HG02943 (cell line): ENCODE data around the gene AKAP4.

Experiments used
- ATAC-seq: cut with Tn5 transposase; IDR thresholded peaks from one replicate; pipeline ENCODE4 v1.9.1; 2021; ENCODE audit warnings: mild to moderate bottlenecking, low read depth, moderate library complexity; ENCODE audit not compliant: unreplicated experiment

AKAP4 gene

GRCh38 chrX:50200907-50201306 lies at the start of gene AKAP4:
AKAP4 (minus strand) TSS chrX:50201007; CDS start chrX:50200889, 118 bp downstream.
- ATAC-seq: no peak

GRCh38 chrX:50211510-50211909 lies 10.7 kb upstream of the AKAP4 start:
- no peak for ATAC-seq

DNA sequence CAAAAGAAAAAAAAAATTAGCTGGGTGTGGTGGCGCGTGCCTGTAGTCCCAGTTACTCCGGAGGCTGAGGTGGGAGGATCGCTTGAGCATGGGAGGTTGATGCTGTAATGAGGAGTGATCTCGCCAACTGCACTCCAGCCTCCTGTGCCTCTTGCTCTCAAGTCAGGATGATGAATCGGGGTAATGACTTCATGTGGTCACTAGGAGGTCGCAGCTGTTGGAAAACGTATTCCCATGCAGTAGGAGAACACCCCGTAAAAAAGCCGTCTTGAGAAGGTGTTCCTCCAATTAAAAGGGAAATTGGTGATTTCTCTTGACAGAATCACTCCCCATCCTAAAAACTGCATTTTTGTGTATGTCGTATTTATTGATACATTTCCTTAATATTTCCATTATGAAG lies 5.9 kb upstream of the AKAP4 start:
- no peak for ATAC-seq

DNA sequence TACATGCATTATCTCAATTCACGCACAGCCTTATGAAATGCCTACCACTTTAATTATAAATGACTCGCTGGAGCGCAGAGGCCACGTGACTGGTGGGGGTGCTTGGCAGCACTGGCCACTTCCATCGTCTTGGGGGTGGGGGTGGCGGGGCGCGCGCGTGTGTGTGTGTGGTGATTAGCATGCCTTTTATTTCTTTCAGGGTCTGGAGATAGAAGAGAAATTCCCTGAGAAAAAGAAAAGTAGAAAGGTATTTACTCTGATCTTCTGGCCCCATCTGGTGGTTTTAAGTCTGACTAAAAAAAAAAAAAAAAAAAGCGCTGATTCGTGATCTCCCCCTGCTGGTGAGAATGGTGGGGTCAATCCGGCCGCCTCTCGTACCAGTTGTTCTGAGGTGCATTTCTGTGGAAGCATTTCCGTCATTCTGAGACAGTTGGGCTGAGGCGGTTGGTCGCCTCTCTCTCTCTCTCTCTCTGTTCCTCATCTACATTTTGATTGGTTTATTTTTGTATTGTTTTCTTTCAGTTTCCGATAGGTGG lies 3.6 kb upstream of the AKAP4 start, which contains the start of gene CCNB3:
Gene CCNB3 (plus strand): TSS at position 402 of the 536 bp plus-strand sequence. CDS start 80,399 bp downstream, outside the sequence.
- peak; percentile 98 for ATAC-seq

DNA sequence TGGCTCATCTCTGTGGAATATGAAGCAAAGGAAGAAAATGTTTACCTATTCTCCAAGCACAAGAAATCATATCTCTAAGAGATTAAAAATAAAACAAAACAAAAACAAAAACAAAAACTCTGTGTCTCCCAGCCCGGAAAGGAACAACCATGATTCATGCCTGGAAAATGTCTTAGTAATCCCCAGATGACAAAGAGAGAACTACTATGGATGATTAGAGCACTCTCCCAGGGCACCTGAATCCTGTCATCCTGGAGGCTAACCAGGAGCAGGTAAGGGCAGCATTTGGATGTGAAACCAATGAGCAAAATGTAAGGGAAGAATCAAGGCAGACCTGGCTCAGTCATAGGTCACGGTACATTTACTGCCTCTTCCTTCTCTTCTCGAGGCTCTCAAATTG lies 1.7 kb upstream of the AKAP4 start:
- ATAC-seq: no peak

DNA sequence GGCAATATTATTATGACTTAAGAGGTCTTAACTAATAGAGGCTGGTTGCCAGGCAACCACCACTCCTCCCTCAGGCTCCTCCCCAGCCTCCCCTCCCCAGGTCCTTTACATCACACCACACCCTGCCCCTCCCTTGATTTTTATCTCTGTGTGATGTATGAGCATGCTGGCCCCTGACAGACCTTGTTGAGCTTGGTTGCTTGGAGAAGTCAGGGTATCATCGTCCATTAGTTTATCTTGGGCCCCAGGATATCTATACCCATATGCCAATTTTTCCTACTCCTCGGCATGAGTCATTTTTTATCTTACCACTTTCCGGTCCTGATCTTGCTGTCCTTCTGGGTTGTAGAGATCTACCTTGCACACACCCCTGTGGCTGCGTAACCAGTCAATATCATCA lies 2.5 kb downstream of the AKAP4 start:
- ATAC-seq: no peak

GRCh38 chrX:50188859-50189600 lies 11.8 kb downstream of the AKAP4 start:
- no peak for ATAC-seq

GRCh38 chrX:50183891-50184290 lies 16.9 kb downstream of the AKAP4 start:
- ATAC-seq: no peak

GRCh38 chrX:50180073-50180940 lies 20.5 kb downstream of the AKAP4 start:
- ATAC-seq: no peak

DNA sequence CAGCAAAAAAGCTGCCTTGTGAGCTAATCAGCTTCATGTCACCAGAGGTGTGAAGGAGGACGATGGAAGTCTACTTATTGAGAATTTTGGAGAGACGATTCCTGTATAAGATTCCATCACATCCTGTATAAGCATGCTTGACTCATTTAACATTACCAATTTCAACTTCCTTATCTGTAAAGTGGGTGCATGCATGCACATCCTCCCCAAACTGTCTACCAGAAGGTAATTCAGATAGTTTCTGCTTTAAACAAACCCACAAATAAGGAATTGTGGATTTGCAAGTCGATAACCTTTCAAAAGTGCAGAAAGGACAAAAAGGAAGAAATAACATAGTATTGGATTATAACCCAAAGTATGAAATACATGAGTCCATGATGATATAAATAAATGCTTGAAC lies 31.1 kb downstream of the AKAP4 start:
- no peak for ATAC-seq

DNA sequence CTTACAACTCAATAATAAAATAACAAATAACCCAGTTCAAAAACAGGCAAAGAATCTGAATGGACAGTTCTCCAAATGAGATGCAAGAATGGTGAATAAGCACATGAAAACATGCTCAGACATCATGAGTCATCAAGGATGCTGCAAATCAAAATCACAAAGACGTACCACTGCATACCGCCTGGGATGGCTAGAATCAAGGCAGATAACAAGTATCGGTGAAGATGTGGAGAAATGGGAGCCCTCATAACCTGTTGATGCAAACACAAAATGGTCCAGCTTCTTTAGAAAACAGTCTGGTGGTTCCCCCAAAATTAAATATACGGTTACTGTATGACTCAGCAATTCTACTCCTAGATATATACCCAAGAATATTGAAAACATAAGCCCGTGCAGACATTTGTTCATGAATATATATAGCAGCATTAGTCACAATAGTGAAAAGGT lies 32.5 kb downstream of the AKAP4 start:
- ATAC-seq: no peak

DNA sequence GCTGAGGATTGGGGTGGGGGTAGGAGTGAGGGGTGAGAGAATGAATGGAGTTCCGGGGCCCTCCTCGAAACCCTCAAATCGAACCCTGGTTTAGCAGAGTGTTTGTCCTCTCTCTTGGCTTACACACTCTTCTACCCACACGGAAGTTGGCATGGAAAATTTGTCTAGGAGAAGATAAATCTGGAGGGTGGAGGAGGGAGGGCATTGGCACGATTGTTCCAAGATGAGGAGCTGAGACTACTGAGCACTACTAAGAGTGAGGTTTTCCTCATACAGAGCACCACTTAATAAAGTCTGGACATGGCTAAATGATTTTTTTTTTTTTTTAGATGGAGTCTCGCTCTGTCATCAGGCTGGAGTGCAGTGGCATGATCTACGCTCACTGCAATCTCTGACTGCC lies 33.4 kb downstream of the AKAP4 start:
- no peak for ATAC-seq

DNA sequence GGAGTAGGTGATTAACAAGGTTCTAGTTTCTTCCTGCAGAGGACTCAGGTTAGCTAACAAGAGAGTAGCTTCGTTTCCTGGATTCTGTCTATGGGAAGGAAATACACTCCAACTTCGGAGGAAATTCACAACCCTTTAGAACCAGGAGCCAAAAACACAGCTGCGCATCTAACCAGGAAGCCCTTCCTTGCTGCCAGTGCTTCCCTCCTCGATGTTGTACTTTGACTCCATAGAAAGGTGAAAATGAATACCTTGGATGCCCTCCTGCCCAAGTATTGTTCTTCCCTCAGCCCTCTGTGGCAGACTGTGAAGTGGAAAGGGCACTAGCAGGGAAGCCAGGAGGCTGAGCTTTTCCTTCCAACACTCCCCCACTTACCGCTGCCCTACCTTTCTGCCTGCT lies 35.1 kb downstream of the AKAP4 start:
- no peak for ATAC-seq

DNA sequence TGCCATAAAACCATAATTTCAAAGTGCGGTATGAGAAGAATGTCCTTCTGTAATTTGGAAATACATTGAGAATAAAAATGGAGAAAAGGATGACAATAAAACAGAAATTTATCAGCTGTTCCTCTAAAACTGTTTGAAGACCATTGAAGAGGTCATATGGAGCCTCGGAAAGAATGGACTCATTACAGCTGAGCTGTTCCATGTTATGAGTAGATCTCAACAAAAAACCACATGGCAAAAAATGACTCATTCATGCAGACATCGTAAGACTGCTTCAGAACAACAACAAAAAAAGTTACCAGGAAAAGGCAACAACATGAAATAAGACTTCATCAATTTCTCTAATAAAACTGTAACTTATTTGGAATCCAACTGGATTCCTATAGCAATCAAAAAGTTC lies 39.7 kb downstream of the AKAP4 start:
- no peak for ATAC-seq

DNA sequence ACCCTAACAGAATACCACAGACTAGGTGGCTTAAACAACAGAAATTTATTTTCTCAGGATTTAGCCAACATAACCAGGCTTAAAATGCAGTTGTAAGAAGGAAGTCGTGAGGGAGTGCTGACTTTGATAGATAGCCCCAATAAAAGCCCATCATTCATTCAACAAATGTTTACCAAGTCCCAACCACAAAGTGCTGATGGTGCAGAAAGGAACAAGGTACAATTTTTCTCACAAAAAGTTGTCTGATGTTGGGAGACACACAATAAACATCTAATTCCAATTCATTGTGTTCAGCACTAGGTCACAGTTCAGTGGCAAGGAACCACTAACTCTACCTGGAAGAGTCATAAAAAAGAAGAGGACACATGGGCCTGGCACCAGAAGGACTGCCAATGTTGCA lies 42.2 kb downstream of the AKAP4 start:
- ATAC-seq: no peak

- ATAC-seq: no peak
Measured at GRCh38 chrX:50157545-50158135, 43.2 kb downstream of the AKAP4 start.

DNA sequence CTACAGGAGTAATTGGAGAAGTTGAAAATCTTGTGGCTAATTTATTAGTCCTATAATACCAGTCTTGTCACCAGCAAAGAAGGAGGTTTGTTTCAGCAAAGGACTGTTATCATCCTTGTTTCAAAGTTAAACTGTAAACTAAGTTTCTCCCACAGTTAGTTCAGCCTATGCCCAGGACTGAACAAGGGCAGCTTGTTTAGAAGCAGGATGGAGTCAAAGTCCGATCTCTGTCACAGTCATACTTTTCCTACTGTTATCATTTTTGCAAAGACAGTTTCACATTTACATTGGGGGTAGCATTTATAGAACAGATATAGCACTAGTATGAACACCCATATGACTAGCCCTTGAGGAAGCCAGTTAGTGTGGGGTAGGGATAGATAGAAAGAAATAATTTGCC lies 46.4 kb downstream of the AKAP4 start:
- ATAC-seq: no peak

- no peak for ATAC-seq
Measured at GRCh38 chrX:50152456-50152855, 48.4 kb downstream of the AKAP4 start.

- no peak for ATAC-seq
Measured at GRCh38 chrX:50147972-50148371, 52.8 kb downstream of the AKAP4 start.
